DOHH2 (cell line): ENCODE data around the gene GPAT2.
"Not testable (repeated sequence)": the region's sequence is repeated elsewhere in the genome, so short reads cannot be mapped to it uniquely, and the experiment has no call there.

ENCODE experiments used
- CTCF ChIP-seq: fragments of 200-600 bp; sonication (generic); IDR thresholded peaks from one replicate; pipeline ENCODE4 v1.5.1; 2014; ENCODE audit warnings: antibody characterized with exemption, mild to moderate bottlenecking, low read depth, low read length; ENCODE audit not compliant: poor library complexity, severe bottlenecking
- EZH2phosphoT487 ChIP-seq: fragments of 200-600 bp; sonication (generic); IDR thresholded peaks from 2 replicates; pipeline ENCODE4 v1.6.1; 2017; ENCODE audit warnings: borderline replicate concordance, mild to moderate bottlenecking, antibody characterized with exemption, low read length, moderate library complexity, mixed read lengths

- not testable (repeated sequence) for TF ChIP-seq CTCF, EZH2phosphoT487
Observed at GRCh38 chr2:96053385-96053784, 18.7 kb upstream of the GPAT2 start.
